NCI-H146 (cell line): ENCODE data around the gene SLC3A2.
A peak's percentile ranks its signal among the peaks of the same experiment; 100 is the strongest.
"Not testable (repeated sequence)": the region's sequence is repeated elsewhere in the genome, so short reads cannot be mapped to it uniquely, and the experiment has no call there.

Source experiments
- DNase-seq: peaks from one replicate; lab custom pipeline; 2025; lab: John Stamatoyannopoulos, UW

Gene SLC3A2

GRCh38 chr11:62930666-62931065 is 50.0 kb downstream of the SLC3A2 start:
- no peak for DNase-seq

GRCh38 chr11:62931499-62932278 is 51.0 kb downstream of the SLC3A2 start:
- DNase-seq: no peak

- DNase-seq: peak; percentile 20
Observed at GRCh38 chr11:62933285-62933684, 52.6 kb downstream of the SLC3A2 start.

DNA sequence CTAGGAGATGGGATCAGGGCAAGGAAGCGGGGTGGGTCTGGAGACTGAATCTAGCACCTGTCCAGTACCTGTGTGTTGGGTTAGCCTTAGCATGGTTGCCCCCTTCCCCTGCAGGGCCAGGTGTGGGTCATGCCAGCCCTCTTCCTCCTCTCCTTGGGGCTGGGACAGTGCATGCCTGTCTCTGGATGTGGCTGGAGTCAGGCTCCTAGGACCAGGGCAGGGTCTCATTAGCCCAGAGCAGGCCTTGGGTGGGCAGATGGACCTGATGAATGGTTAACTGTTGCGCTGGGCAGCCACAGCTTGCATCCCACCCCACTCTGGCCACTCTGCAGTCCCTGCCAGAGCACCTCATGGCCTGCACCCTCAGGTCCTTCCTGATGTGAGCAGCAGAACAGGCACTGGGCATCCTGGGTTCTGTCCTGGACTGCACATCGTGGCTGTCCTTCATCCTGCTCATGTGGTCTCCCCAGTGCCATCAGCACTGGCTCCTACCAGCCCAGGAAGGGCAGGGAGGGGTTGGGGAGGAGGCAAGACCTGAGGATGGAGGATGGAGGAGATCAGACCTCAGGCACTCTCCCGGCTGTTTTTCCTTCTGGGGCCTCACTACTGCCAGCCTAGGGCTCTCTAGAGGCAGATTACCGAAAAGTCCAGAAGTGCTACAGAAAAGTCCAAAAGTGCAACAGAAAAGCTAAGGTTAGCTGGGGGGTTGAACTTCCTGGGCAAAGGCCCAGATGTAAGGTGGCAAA is 53.2 kb downstream of the SLC3A2 start:
- no peak for DNase-seq

- no peak for DNase-seq
Observed at GRCh38 chr11:62934496-62934785, 53.7 kb downstream of the SLC3A2 start.

DNA sequence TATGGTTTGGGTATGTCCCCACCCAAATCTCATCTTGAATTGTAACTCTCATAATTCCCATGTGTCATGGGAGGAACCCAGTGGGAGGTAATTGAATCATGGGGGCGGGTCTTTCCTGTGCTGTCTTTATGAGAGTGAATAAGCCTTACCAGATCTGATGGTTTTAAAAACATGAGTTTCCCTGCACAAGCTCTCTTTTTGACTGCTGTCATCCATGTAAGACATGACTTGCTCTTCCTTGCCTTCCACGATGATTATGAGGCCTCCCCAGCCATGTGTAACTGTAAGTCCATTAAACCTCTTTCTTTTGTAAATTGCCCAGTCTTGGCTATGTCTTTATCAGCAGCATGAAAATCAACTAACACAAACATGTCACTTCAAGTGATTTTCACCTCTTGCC is 56.8 kb downstream of the SLC3A2 start:
- not testable (repeated sequence) for DNase-seq
